Gastrocnemius medialis (tissue), 4 donors: ENCODE results near the gene COL23A1. TPM values are rescaled to one million over a fixed set of nuclear protein-coding genes. Genes with fewer than 3 reads are reported as not detected.

Experiments
- ATAC-seq, 2 donors: fragments of 150-250 bp; one replicate each; pipeline ENCODE4 v1.9.1; 2016
- DNase-seq, 2 donors: peaks; one replicate each; pipeline ENCODE4 v3.0.0-alpha.2; 2019
- H3K27ac ChIP-seq, 4 donors: fragments of 200-600 bp; sonication (generic); 1 replicate in 1 of 4; 2 replicates in 3 of 4; pipeline ENCODE4 v1.5.1; 2016 to 2018; ENCODE audit warnings: mild to moderate bottlenecking in 2 of 4, moderate library complexity in 1 of 4
- H3K27me3 ChIP-seq, 3 donors: fragments of 200-600 bp; sonication (generic) in 2 of 3; 1 replicate in 1 of 3; 2 replicates in 2 of 3; pipeline versions ENCODE4 v1.5.1 to v1.6.0; 2016 to 2019; ENCODE audit warnings: mild to moderate bottlenecking in 1 of 3, moderate library complexity in 1 of 3
- H3K36me3 ChIP-seq, 2 donors: fragments of 200-600 bp; sonication (generic) in 1 of 2; one replicate each; pipeline ENCODE4 v1.5.1; 2017 to 2018
- H3K4me1 ChIP-seq, 2 donors: fragments of 200-600 bp; sonication (generic) in 1 of 2; one replicate each; pipeline ENCODE4 v1.5.1; 2016 to 2017; ENCODE audit warnings: mild to moderate bottlenecking in 2 of 2
- H3K4me3 ChIP-seq, 4 donors: fragments of 200-600 bp; sonication (generic) in 3 of 4; 1 replicate in 1 of 4; 2 replicates in 3 of 4; pipeline ENCODE4 v1.5.1; 2016 to 2019; ENCODE audit warnings: mild to moderate bottlenecking in 2 of 4
- H3K9me3 ChIP-seq, 3 donors: fragments of 200-600 bp; sonication (generic) in 2 of 3; 1 replicate in 1 of 3; 2 replicates in 2 of 3; pipeline ENCODE4 v1.5.1; 2016 to 2019
- CTCF ChIP-seq, 5 experiments: fragments of 450-650 bp in 3 of 5; fragments of 200-600 bp in 2 of 5; sonication (generic) in 2 of 5; IDR thresholded peaks in 4 of 5; conservative IDR thresholded peaks in 1 of 5; 1 replicate in 4 of 5; 2 replicates in 1 of 5; pipeline ENCODE4 v1.5.1; 2016 to 2019; ENCODE audit warnings: antibody characterized with exemption in 5 of 5, mild to moderate bottlenecking in 3 of 5, moderate library complexity in 3 of 5
- POLR2A ChIP-seq, 2 donors: fragments of 450-650 bp; IDR thresholded peaks; one replicate each; pipeline ENCODE4 v1.6.1; 2017; ENCODE audit warnings: antibody characterized with exemption in 2 of 2, mild to moderate bottlenecking in 2 of 2, moderate library complexity in 2 of 2
- in situ Hi-C, 4 donors: fragments of 200-750 bp; cut with MboI; loops; one replicate each; pipeline versions ENCODE4 v1.15.0 to v1.8.0; 2017; ENCODE audit warnings: low sequenced_read_pairs in 4 of 4
- intact Hi-C: fragments of 100-400 bp; cut with DNase I; formaldehyde crosslinking; loops from one replicate; pipeline ENCODE4 v1.15.1; 2023; ENCODE audit warnings: low total_unique reads
- total RNA-seq, 4 donors: library from RNA; depleted of rRNA; stranded (reverse); fragments of >200 nt; gene quantifications; one replicate each; pipeline versions ENCODE4 v1.1.0 to v1.2.3, GENCODE V29; 2016

COL23A1 gene
- total RNA-seq, 4 donors from 2014 or later: 0.62 to 1.1 (median 0.97) TPM; not detected in 1

DNA sequence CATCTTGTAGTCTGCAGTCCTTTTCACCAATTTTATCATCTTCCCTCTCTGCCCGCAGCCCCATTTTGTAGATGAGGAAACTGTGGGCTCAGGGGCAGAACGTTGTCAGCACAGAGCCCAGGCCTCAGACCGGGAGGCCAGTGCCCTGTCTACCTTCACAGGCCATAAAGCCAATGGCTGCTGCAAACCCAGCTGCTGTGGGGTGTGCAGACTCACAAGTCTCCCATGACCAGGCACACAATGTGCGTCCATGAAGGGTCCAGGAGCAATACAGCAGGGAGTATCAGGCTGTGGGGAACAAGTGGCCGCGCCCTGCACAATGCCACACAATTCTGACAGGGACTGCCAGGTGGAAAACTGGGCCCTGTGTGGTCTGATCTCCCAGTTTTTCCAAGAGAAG is 71.0 kb downstream of the COL23A1 start:
- in situ Hi-C loops: no loop called here

GRCh38 chr5:178516504-178517235 is 73.5 kb downstream of the COL23A1 start:
- TF ChIP-seq POLR2A (IDR thresholded peaks at IDR 0.05) (no peak), CTCF (IDR thresholded peaks at IDR 0.05 in 4 of 5, conservative IDR thresholded peaks at IDR 0.05 in 1 of 5) (no peak)
- H3K4me1 ChIP-seq: no peaks in the 10 kb centered on the region
- intact Hi-C loops (no loop called here), in situ Hi-C loops (no loop called here)
- no peaks in the 10 kb centered on the region for H3K27me3 ChIP-seq
- no peaks in the 10 kb centered on the region for H3K9me3 ChIP-seq
- no peak for DNase-seq
- no peak for ATAC-seq
- H3K4me3 ChIP-seq: no peak overlapping the region
- H3K36me3 ChIP-seq: no peaks in the 10 kb centered on the region
- H3K27ac ChIP-seq: no peak overlapping the region

More for the DNA sequence above, 71.0 kb downstream of the COL23A1 start:
- no peak for DNase-seq
- no peak for TF ChIP-seq POLR2A (IDR thresholded peaks at IDR 0.05)
- Histone ChIP-seq H3K4me3 (no peak overlapping the region), H3K36me3 (no peaks in the 10 kb centered on the region), H3K27ac (no peak overlapping the region), H3K9me3 (no peaks in the 10 kb centered on the region), H3K4me1 (no peaks in the 10 kb centered on the region), H3K27me3 (no peaks in the 10 kb centered on the region)
- no peak for ATAC-seq
- intact Hi-C loops: no loop called here

DNA sequence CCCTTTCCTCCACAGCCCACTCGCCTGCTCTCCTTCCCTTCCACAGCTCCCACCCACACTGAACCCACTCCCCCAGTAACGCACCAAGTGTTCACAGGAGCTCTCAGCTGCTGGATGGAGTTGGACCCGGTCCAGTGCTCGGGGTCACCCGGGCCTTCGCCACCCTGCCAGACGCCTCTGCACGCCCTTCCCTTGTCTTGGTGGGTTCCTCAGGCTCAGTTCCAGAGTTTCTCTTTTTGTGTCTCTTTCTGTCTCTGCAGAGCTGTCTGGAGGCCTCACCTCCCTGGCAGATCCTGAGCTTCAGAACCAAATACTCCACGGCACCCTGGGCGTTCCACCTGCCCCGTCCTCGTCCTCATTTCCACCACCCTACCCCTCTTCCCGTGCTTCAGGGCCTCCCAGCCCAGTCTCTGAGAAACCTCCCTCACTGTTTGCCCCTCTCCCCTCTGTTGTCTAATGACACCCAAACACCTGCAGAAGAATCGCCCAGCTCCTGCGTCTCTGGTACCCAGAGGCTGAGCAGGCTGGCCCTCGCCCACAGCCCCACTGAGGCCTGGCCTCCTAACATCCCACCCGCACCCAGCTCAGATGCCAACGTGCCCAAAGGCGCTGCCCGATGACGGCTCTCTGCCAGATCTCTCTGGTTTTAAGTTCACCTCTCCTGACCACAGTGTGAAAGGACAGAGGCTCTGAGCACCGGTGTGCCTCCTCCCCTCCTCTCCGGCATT is 74.3 kb downstream of the COL23A1 start:
- Histone ChIP-seq H3K27ac (no peak overlapping the region), H3K36me3 (no peaks in the 10 kb centered on the region), H3K9me3 (no peaks in the 10 kb centered on the region), H3K27me3 (no peaks in the 10 kb centered on the region), H3K4me1 (no peaks in the 10 kb centered on the region), H3K4me3 (no peak overlapping the region)
- ATAC-seq (no peak), DNase-seq (no peak)
- no peak for TF ChIP-seq POLR2A (IDR thresholded peaks at IDR 0.05)
- TF ChIP-seq CTCF (IDR thresholded peaks at IDR 0.05 in 4 of 5, conservative IDR thresholded peaks at IDR 0.05 in 1 of 5): no peak
- in situ Hi-C loops (no loop called here), intact Hi-C loops (no loop called here)

DNA sequence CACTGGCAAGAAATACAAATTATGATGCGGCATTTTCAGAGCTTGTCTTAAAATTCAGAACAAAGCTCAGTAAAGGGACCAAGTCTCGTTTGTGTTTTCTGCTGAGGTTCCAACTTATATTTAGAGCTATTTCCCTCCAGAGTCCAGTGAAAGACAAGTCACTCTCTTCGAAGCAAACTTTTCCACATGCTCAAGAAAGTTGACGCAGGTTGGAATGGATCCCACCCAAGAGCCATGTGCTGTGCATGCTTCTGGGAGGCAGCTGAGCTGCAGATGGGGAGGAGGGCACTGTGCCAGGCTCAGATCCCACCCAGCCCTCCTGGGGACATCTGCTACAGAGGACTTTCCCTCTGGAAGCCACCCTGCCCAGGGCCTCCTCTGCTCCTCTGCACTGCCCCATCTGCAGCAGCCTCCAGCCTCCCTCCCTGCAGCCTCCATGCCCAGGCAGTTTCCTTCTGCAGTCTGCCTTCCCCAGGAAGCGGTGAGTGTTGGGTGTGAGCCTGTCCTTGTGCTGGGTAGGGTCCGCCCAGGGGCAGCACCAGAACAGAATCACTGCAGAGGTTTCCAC is 75.3 kb downstream of the COL23A1 start:
- no peak for DNase-seq
- in situ Hi-C loops: no loop called here
- no peak for ATAC-seq

More for the DNA sequence above, 75.3 kb downstream of the COL23A1 start:
- Histone ChIP-seq H3K4me3 (no peak overlapping the region), H3K27me3 (no peaks in the 10 kb centered on the region), H3K4me1 (no peaks in the 10 kb centered on the region), H3K36me3 (no peaks in the 10 kb centered on the region), H3K9me3 (no peaks in the 10 kb centered on the region), H3K27ac (no peak overlapping the region)
- intact Hi-C loops: no loop called here
- TF ChIP-seq CTCF (IDR thresholded peaks at IDR 0.05 in 4 of 5, conservative IDR thresholded peaks at IDR 0.05 in 1 of 5): no peak
- TF ChIP-seq POLR2A (IDR thresholded peaks at IDR 0.05): no peak
